T follicular helper cell (primary cell): ENCODE results near the gene NLGN4X.

Experiments used
- DNase-seq: peaks from one replicate; pipeline ENCODE4 v3.0.0-alpha.2; 2020; ENCODE audit warnings: low read depth

The NLGN4X gene

DNA sequence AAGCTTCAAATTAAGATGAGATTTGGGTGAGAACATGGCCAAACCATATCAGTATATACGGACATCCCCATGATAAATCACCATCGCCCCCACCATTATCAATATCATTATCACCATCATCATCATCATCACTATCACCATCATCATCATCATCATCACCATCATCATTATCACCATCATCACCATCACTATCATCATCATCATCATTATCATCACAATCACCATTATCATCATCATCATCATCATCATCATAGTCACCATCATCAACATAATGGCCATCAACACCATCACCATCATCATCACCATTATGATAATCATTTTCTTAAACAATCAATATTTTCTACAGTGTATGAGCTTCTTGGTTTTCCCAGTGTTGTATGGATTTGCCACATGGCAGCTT lies 360.9 kb downstream of the NLGN4X start:
- no peak for DNase-seq

DNA sequence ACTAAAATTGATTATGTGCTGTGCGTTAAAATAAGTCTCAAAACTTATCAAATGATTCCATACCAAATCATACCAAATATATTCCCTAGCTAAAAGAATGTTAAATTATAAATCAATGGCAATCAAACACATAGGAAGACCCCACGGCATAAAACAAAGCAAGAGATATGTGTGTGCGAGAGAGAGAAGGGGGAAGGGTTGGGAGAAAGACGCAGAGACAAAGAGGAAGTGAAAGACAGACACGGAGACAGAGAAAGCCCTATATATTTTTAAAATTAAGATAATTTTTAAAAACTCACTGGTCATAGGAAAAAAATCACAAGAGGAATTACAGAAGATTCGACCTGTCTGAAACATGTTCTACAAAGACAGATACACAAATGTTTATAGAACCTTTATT lies 371.4 kb downstream of the NLGN4X start:
- no peak for DNase-seq

DNA sequence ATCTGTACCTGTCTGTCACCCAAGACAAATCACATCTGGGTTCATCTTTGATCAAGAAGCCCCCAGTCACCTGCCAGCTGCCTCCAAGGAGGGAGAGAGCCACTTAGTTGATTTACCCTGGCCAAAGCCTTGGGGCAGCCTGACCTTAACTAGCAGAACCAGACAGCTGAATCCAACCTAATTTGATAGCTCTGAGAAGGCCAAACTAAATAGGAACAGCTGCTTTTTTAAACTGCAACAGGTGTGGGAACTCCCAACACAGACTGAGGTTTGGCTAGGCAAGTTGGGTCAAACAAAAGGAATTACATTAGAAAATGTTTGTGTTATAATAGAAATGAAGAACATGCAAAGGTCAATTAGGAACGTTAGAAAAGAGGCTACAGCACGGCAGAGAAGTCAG lies 375.7 kb downstream of the NLGN4X start:
- DNase-seq: no peak

DNA sequence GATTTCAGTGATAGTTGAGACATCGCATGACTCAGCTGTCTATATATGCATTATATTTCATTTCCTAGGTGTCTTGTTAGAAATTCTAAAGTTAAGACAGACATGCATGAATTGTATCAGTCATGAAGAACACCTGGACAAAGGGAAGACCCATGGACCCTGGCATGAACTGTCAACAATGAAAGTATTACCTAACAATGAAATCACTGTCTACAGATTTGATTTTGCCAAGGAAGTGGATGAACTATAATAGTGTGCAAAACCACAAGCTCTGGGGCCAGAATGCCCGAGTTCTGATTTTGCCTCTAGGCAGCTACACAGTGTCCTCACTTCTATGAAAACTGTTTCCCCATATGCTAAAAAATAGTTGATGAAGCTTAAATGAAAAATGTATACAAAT lies 386.1 kb downstream of the NLGN4X start:
- no peak for DNase-seq
